Esophagus squamous epithelium (tissue), 4 donors: ENCODE results near the gene TSPAN19.

ENCODE experiments used
- CTCF ChIP-seq, 6 experiments: fragments of 450-650 bp in 4 of 6; fragments of 200-600 bp in 2 of 6; sonication (generic) in 2 of 6; IDR thresholded peaks; one replicate each; pipeline ENCODE4 v1.5.1; 2016 to 2019; ENCODE audit warnings: antibody characterized with exemption in 6 of 6, mild to moderate bottlenecking in 4 of 6, moderate library complexity in 4 of 6
- POLR2A ChIP-seq, 4 donors: fragments of 450-650 bp; IDR thresholded peaks; one replicate each; pipeline ENCODE4 v1.6.1; 2017; ENCODE audit warnings: antibody characterized with exemption in 4 of 4, mild to moderate bottlenecking in 4 of 4, moderate library complexity in 3 of 4

GRCh38 chr12:85043829-85044228 lies 7.8 kb upstream of the TSPAN19 start:
- TF ChIP-seq POLR2A (IDR thresholded peaks at IDR 0.05): no peak
- no peak for TF ChIP-seq CTCF (IDR thresholded peaks at IDR 0.05)
